Loucy (cell line): ENCODE measurements around the gene ACTG1.

ENCODE experiments used
- CTCF ChIP-seq: fragments of 200-600 bp; sonication (generic); conservative IDR thresholded peaks from 2 replicates; pipeline ENCODE4 v1.5.1; 2014; ENCODE audit warnings: mild to moderate bottlenecking, antibody characterized with exemption, low read length
- EZH2phosphoT487 ChIP-seq: fragments of 200-600 bp; IDR thresholded peaks from 2 replicates; pipeline ENCODE4 v1.6.1; 2018; ENCODE audit warnings: antibody characterized with exemption, mild to moderate bottlenecking, moderate library complexity, borderline replicate concordance

- no peak for TF ChIP-seq CTCF
- no peak for TF ChIP-seq EZH2phosphoT487
Observed at GRCh38 chr17:81478119-81478518, 34.5 kb downstream of the ACTG1 start.
